ENCODE measurements around the gene HEXA. TPM values are rescaled to one million over a fixed set of nuclear protein-coding genes. Genes with fewer than 3 reads are reported as not detected.

HEXA gene
- total RNA-seq, 1 donor from 2014 or later = 145 TPM

GRCh38 chr15:72313448-72313840 lies 62.4 kb downstream of the HEXA start:
- no peaks in the 10 kb centered on the region for H3K36me3 Mint-ChIP-seq (ENCODE audit: low read depth, unreplicated experiment)
- no peak for DNase-seq (ENCODE audit: low read depth)
- Histone ChIP-seq H3K4me2 (ENCODE audit: low read length) (no peak overlapping the region), H4K20me1 (ENCODE audit: insufficient read depth, low read length) (no peaks in the 10 kb centered on the region), H3K27ac (ENCODE audit: low read depth, low read length) (no peak overlapping the region), H3K9ac (ENCODE audit: low read length) (no peak overlapping the region), H3K9me3 (ENCODE audit: insufficient read depth, low read depth, low read length) (no peaks in the 10 kb centered on the region), H3K4me1 (ENCODE audit: insufficient read depth, low read length) (no peaks in the 10 kb centered on the region), H3K36me3 (ENCODE audit: insufficient read depth, low read length) (no peaks in the 10 kb centered on the region), H3K27me3 (ENCODE audit: insufficient read depth, low read length) (peaks cover 7% of the 10 kb centered on the region), H3K79me2 (ENCODE audit: insufficient read depth, low read length) (no peaks in the 10 kb centered on the region), H2AFZ (ENCODE audit: low read depth, low read length) (no peak overlapping the region), H3K4me3 (ENCODE audit: insufficient read depth, low read depth, low read length) (no peak overlapping the region)
- peaks cover 55% of the 10 kb centered on the region for H3K27me3 Mint-ChIP-seq (ENCODE audit: low read depth, unreplicated experiment)
- TF ChIP-seq, protein P1, sequence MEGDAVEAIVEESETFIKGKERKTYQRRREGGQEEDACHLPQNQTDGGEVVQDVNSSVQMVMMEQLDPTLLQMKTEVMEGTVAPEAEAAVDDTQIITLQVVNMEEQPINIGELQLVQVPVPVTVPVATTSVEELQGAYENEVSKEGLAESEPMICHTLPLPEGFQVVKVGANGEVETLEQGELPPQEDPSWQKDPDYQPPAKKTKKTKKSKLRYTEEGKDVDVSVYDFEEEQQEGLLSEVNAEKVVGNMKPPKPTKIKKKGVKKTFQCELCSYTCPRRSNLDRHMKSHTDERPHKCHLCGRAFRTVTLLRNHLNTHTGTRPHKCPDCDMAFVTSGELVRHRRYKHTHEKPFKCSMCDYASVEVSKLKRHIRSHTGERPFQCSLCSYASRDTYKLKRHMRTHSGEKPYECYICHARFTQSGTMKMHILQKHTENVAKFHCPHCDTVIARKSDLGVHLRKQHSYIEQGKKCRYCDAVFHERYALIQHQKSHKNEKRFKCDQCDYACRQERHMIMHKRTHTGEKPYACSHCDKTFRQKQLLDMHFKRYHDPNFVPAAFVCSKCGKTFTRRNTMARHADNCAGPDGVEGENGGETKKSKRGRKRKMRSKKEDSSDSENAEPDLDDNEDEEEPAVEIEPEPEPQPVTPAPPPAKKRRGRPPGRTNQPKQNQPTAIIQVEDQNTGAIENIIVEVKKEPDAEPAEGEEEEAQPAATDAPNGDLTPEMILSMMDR (IDR thresholded peaks at IDR 0.05; ENCODE audit: insufficient read depth, low read depth, low read length) = no peak
- no peak for TF ChIP-seq EZH2 (IDR thresholded peaks at IDR 0.05; ENCODE audit: insufficient read depth, low read length)
- H3K4me3 Mint-ChIP-seq (ENCODE audit: unreplicated experiment) = no peak overlapping the region
- no peaks in the 10 kb centered on the region for H3K4me1 Mint-ChIP-seq (ENCODE audit: low read depth, unreplicated experiment)
- no peak overlapping the region for H3K27ac Mint-ChIP-seq (ENCODE audit: unreplicated experiment)
- FAIRE-seq = no peak
- peaks cover 5% of the 10 kb centered on the region for H3K9me3 Mint-ChIP-seq (ENCODE audit: unreplicated experiment)

GRCh38 chr15:72312605-72313447 lies 63.0 kb downstream of the HEXA start:
- FAIRE-seq = no peak
- peaks cover 5% of the 10 kb centered on the region for H3K9me3 Mint-ChIP-seq (ENCODE audit: unreplicated experiment)
- no peaks in the 10 kb centered on the region for H3K79me2 ChIP-seq (ENCODE audit: insufficient read depth, low read length)

More at GRCh38 chr15:72312605-72313447, 63.0 kb downstream of the HEXA start:
- Histone ChIP-seq H3K4me2 (ENCODE audit: low read length) (no peak overlapping the region), H3K9ac (ENCODE audit: low read length) (no peak overlapping the region), H3K36me3 (ENCODE audit: insufficient read depth, low read length) (no peaks in the 10 kb centered on the region), H3K9me3 (ENCODE audit: insufficient read depth, low read depth, low read length) (no peaks in the 10 kb centered on the region), H3K4me3 (ENCODE audit: insufficient read depth, low read depth, low read length) (no peak overlapping the region), H3K27ac (ENCODE audit: low read depth, low read length) (no peak overlapping the region), H3K4me1 (ENCODE audit: insufficient read depth, low read length) (no peaks in the 10 kb centered on the region), H2AFZ (ENCODE audit: low read depth, low read length) (no peak overlapping the region), H4K20me1 (ENCODE audit: insufficient read depth, low read length) (no peaks in the 10 kb centered on the region), H3K27me3 (ENCODE audit: insufficient read depth, low read length) (peaks cover 9% of the 10 kb centered on the region)
- no peak for TF ChIP-seq EZH2 (IDR thresholded peaks at IDR 0.05; ENCODE audit: insufficient read depth, low read length)
- TF ChIP-seq, protein P1 (IDR thresholded peaks at IDR 0.05; ENCODE audit: insufficient read depth, low read depth, low read length) = peak; percentile 70
- DNase-seq (ENCODE audit: low read depth) = peak; percentile 33
- Mint-ChIP-seq H3K36me3 (ENCODE audit: low read depth, unreplicated experiment) (no peaks in the 10 kb centered on the region), H3K27ac (ENCODE audit: unreplicated experiment) (no peak overlapping the region), H3K4me1 (ENCODE audit: low read depth, unreplicated experiment) (no peaks in the 10 kb centered on the region), H3K27me3 (ENCODE audit: low read depth, unreplicated experiment) (peaks cover 56% of the 10 kb centered on the region), H3K4me3 (ENCODE audit: unreplicated experiment) (no peak overlapping the region)

All from astrocyte (in vitro differentiated cells and primary cell).